Mucosa of stomach (tissue), 1 donor: ENCODE results near the gene DTD1.

Source experiments
- H3K27me3 ChIP-seq: one replicate; pipeline ENCODE4 v1.7.0; 2013; ENCODE audit warnings: mild to moderate bottlenecking, low read length; ENCODE audit not compliant: control insufficient read depth, insufficient read depth
- H3K36me3 ChIP-seq: one replicate; pipeline ENCODE4 v1.7.0; 2013; ENCODE audit warnings: low read length; ENCODE audit not compliant: control insufficient read depth, insufficient read depth
- H3K4me1 ChIP-seq: one replicate; pipeline ENCODE4 v1.7.0; 2013; ENCODE audit warnings: mild to moderate bottlenecking, low read length; ENCODE audit not compliant: control insufficient read depth, insufficient read depth
- H3K4me3 ChIP-seq: one replicate; pipeline ENCODE4 v1.7.0; 2013; ENCODE audit warnings: low read length
- H3K9ac ChIP-seq: one replicate; pipeline ENCODE4 v1.7.0; 2013; ENCODE audit warnings: mild to moderate bottlenecking, low read length, moderate library complexity
- H3K9me3 ChIP-seq: one replicate; pipeline ENCODE4 v1.7.0; 2013; ENCODE audit warnings: mild to moderate bottlenecking, low read length, moderate library complexity; ENCODE audit not compliant: control insufficient read depth
- donor health status: Pancreatic carcinoma.

DTD1 gene

GRCh38 chr20:18698735-18699380 lies 111.0 kb downstream of the DTD1 start:
- Histone ChIP-seq H3K9ac (no peak overlapping the region), H3K4me3 (no peak overlapping the region), H3K36me3 (no peaks in the 10 kb centered on the region), H3K27me3 (no peaks in the 10 kb centered on the region), H3K9me3 (no peaks in the 10 kb centered on the region), H3K4me1 (no peaks in the 10 kb centered on the region)

- H3K36me3 ChIP-seq, result no peaks in the 10 kb centered on the region
- no peaks in the 10 kb centered on the region for H3K27me3 ChIP-seq
- no peaks in the 10 kb centered on the region for H3K9me3 ChIP-seq
- no peak overlapping the region for H3K4me3 ChIP-seq
- no peak overlapping the region for H3K9ac ChIP-seq
- no peaks in the 10 kb centered on the region for H3K4me1 ChIP-seq
Observed at GRCh38 chr20:18701969-18702368, 114.1 kb downstream of the DTD1 start.

GRCh38 chr20:18702736-18703135 lies 114.9 kb downstream of the DTD1 start:
- Histone ChIP-seq H3K4me1 (no peaks in the 10 kb centered on the region), H3K27me3 (no peaks in the 10 kb centered on the region), H3K4me3 (no peak overlapping the region), H3K36me3 (no peaks in the 10 kb centered on the region), H3K9ac (no peak overlapping the region), H3K9me3 (no peaks in the 10 kb centered on the region)

- Histone ChIP-seq H3K4me3 (no peak overlapping the region), H3K4me1 (no peaks in the 10 kb centered on the region), H3K27me3 (no peaks in the 10 kb centered on the region), H3K36me3 (no peaks in the 10 kb centered on the region), H3K9me3 (no peaks in the 10 kb centered on the region), H3K9ac (no peak overlapping the region)
Observed at GRCh38 chr20:18705490-18705889, 117.6 kb downstream of the DTD1 start.

- Histone ChIP-seq H3K4me1 (no peaks in the 10 kb centered on the region), H3K36me3 (no peaks in the 10 kb centered on the region), H3K27me3 (no peaks in the 10 kb centered on the region), H3K9ac (no peak overlapping the region), H3K4me3 (no peak overlapping the region), H3K9me3 (no peaks in the 10 kb centered on the region)
Observed at GRCh38 chr20:18705910-18706309, 118.1 kb downstream of the DTD1 start.

- H3K9me3 ChIP-seq, result no peaks in the 10 kb centered on the region
- H3K27me3 ChIP-seq, result no peaks in the 10 kb centered on the region
- H3K9ac ChIP-seq, result no peak overlapping the region
- no peak overlapping the region for H3K4me3 ChIP-seq
- no peaks in the 10 kb centered on the region for H3K36me3 ChIP-seq
- H3K4me1 ChIP-seq, result no peaks in the 10 kb centered on the region
Observed at GRCh38 chr20:18712131-18712530, 124.3 kb downstream of the DTD1 start.

GRCh38 chr20:18712882-18713281 lies 125.0 kb downstream of the DTD1 start:
- Histone ChIP-seq H3K36me3 (no peaks in the 10 kb centered on the region), H3K9me3 (no peaks in the 10 kb centered on the region), H3K9ac (no peak overlapping the region), H3K4me1 (no peaks in the 10 kb centered on the region), H3K4me3 (no peak overlapping the region), H3K27me3 (no peaks in the 10 kb centered on the region)

GRCh38 chr20:18715564-18715963 lies 127.7 kb downstream of the DTD1 start:
- no peak overlapping the region for H3K9ac ChIP-seq
- H3K27me3 ChIP-seq, result no peaks in the 10 kb centered on the region
- H3K9me3 ChIP-seq, result no peaks in the 10 kb centered on the region
- no peaks in the 10 kb centered on the region for H3K36me3 ChIP-seq
- no peaks in the 10 kb centered on the region for H3K4me1 ChIP-seq
- no peak overlapping the region for H3K4me3 ChIP-seq

GRCh38 chr20:18717062-18717461 lies 129.2 kb downstream of the DTD1 start:
- Histone ChIP-seq H3K36me3 (no peaks in the 10 kb centered on the region), H3K27me3 (no peaks in the 10 kb centered on the region), H3K4me3 (no peak overlapping the region), H3K9me3 (no peaks in the 10 kb centered on the region), H3K4me1 (no peaks in the 10 kb centered on the region), H3K9ac (no peak overlapping the region)

- Histone ChIP-seq H3K9me3 (no peaks in the 10 kb centered on the region), H3K36me3 (no peaks in the 10 kb centered on the region)
Observed at GRCh38 chr20:18718129-18718528, 130.3 kb downstream of the DTD1 start.

GRCh38 chr20:18719426-18719825 lies 131.6 kb downstream of the DTD1 start:
- no peaks in the 10 kb centered on the region for H3K9me3 ChIP-seq
- H3K4me3 ChIP-seq, result no peak overlapping the region
- no peak overlapping the region for H3K9ac ChIP-seq
- no peaks in the 10 kb centered on the region for H3K27me3 ChIP-seq
- no peaks in the 10 kb centered on the region for H3K36me3 ChIP-seq
- no peaks in the 10 kb centered on the region for H3K4me1 ChIP-seq

More at GRCh38 chr20:18718129-18718528, 130.3 kb downstream of the DTD1 start:
- H3K4me1 ChIP-seq, result no peaks in the 10 kb centered on the region
- no peaks in the 10 kb centered on the region for H3K27me3 ChIP-seq
- no peak overlapping the region for H3K9ac ChIP-seq
- H3K4me3 ChIP-seq, result no peak overlapping the region

GRCh38 chr20:18721551-18722115 lies 133.8 kb downstream of the DTD1 start:
- no peaks in the 10 kb centered on the region for H3K27me3 ChIP-seq

GRCh38 chr20:18722371-18722770 lies 134.5 kb downstream of the DTD1 start:
- no peaks in the 10 kb centered on the region for H3K36me3 ChIP-seq
- H3K9me3 ChIP-seq, result no peaks in the 10 kb centered on the region
- H3K9ac ChIP-seq, result no peak overlapping the region
- H3K4me1 ChIP-seq, result no peaks in the 10 kb centered on the region
- H3K27me3 ChIP-seq, result no peaks in the 10 kb centered on the region
- H3K4me3 ChIP-seq, result no peak overlapping the region

More at GRCh38 chr20:18721551-18722115, 133.8 kb downstream of the DTD1 start:
- no peak overlapping the region for H3K4me3 ChIP-seq
- H3K9me3 ChIP-seq, result no peaks in the 10 kb centered on the region
- H3K9ac ChIP-seq, result no peak overlapping the region
- no peaks in the 10 kb centered on the region for H3K4me1 ChIP-seq
- no peaks in the 10 kb centered on the region for H3K36me3 ChIP-seq
